Endothelial cell of umbilical vein (primary cell): ENCODE results near the gene TRPM5. TPM values are rescaled to one million over a fixed set of nuclear protein-coding genes. Genes with fewer than 3 reads are reported as not detected.

Source experiments
- BruUV-seq: library from RNA; stranded (reverse); fragments of 400-500 nt; replicated peaks from 2 replicates; lab custom pipeline; 2021; lab: Mats Ljungman, UMichigan
- CTCF ChIA-PET: fragments of 300-600, 350-600 bp; sonication (Branson Sonifier 250); formaldehyde crosslinking; loops from one replicate; lab custom pipeline; 2021; ENCODE audit warnings: antibody characterized with exemption, inconsistent platforms; lab: Charles Lee
- POLR2A ChIA-PET: fragments of 300-600, 350-600 bp; sonication (Branson Sonifier 250); formaldehyde crosslinking; loops from one replicate; lab custom pipeline; 2021; ENCODE audit warnings: antibody characterized with exemption, inconsistent platforms; lab: Charles Lee
- DNase-seq: peaks from one replicate; pipeline ENCODE4 v3.0.0-alpha.2; 2011; ENCODE audit warnings: low read depth, low spot score
- FAIRE-seq: peaks from 2 replicates; lab custom pipeline; 2011; peaks lifted over from hg19 to GRCh38; lab: Jason Lieb, UNC
- H2AFZ ChIP-seq: 2 replicates; pipeline ENCODE4 v1.6.0; 2012; ENCODE audit warnings: low read depth, low read length, control low read depth, inconsistent platforms
- H3K27ac ChIP-seq: 2 replicates; pipeline ENCODE4 v1.5.1; 2011; ENCODE audit warnings: low read depth, mild to moderate bottlenecking, control low read depth, low read length, moderate library complexity; ENCODE audit not compliant: insufficient read depth
- H3K27me3 ChIP-seq, 2 experiments: 2 replicates each; pipeline versions ENCODE4 v1.6.0 to v1.6.1; 2011; ENCODE audit warnings: low read length in 2 of 2, mixed read lengths in 1 of 2; ENCODE audit not compliant: control insufficient read depth in 2 of 2, insufficient read depth in 2 of 2
- H3K36me3 ChIP-seq, 2 experiments: 2 replicates in 1 of 2; 3 replicates in 1 of 2; pipeline ENCODE4 v1.5.1; 2011; ENCODE audit warnings: low read length in 2 of 2, mild to moderate bottlenecking in 1 of 2, moderate library complexity in 1 of 2; ENCODE audit not compliant: control insufficient read depth in 2 of 2, insufficient read depth in 2 of 2; ENCODE audit errors: extremely low read depth in 1 of 2
- H3K4me1 ChIP-seq: 3 replicates; pipeline ENCODE4 v1.5.1; 2011; ENCODE audit warnings: mild to moderate bottlenecking, low read length; ENCODE audit not compliant: control insufficient read depth, insufficient read depth; ENCODE audit errors: extremely low read depth
- H3K4me2 ChIP-seq: 2 replicates; pipeline ENCODE4 v1.6.1; 2011; ENCODE audit warnings: low read length, control low read depth, mixed read lengths; ENCODE audit not compliant: insufficient read depth
- H3K4me3 ChIP-seq, 3 experiments: fragments of 200-600 bp in 1 of 3; sonication (generic), shearing (Covaris generic) in 1 of 3; replicated peaks in 1 of 3; 2 replicates each; pipeline ENCODE4 v1.5.1; 2011 to 2016; ENCODE audit warnings: control low read depth in 3 of 3, low read length in 3 of 3, mild to moderate bottlenecking in 2 of 3, inconsistent platforms in 1 of 3, low read depth in 1 of 3, moderate library complexity in 1 of 3; ENCODE audit not compliant: insufficient read depth in 1 of 3
- H3K79me2 ChIP-seq: 2 replicates; pipeline ENCODE4 v1.6.0; 2012; ENCODE audit warnings: low read length, inconsistent platforms; ENCODE audit not compliant: control insufficient read depth, insufficient read depth
- H3K9ac ChIP-seq: replicated peaks from 2 replicates; pipeline ENCODE3; 2011; ENCODE audit warnings: low read length, control low read depth; ENCODE audit not compliant: insufficient read depth; ENCODE audit errors: extremely low read depth
- H3K9me1 ChIP-seq: replicated peaks from 3 replicates; pipeline ENCODE4 v1.6.0; 2011; ENCODE audit warnings: mild to moderate bottlenecking, low read length; ENCODE audit not compliant: control insufficient read depth, insufficient read depth; ENCODE audit errors: extremely low read depth
- H3K9me3 ChIP-seq: replicated peaks from 2 replicates; pipeline ENCODE4 v1.5.1; 2012; ENCODE audit warnings: low read length, inconsistent platforms; ENCODE audit not compliant: control insufficient read depth, insufficient read depth
- H4K20me1 ChIP-seq: replicated peaks from 2 replicates; pipeline ENCODE3; 2011; ENCODE audit warnings: mild to moderate bottlenecking, low read length; ENCODE audit not compliant: control insufficient read depth, insufficient read depth; ENCODE audit errors: extremely low read depth
- EZH2 ChIP-seq: IDR thresholded peaks from 2 replicates; pipeline ENCODE4 v1.6.1; 2012; ENCODE audit warnings: borderline replicate concordance, low read depth, mild to moderate bottlenecking, moderate library complexity, low read length, inconsistent platforms; ENCODE audit not compliant: severe bottlenecking
- FOS ChIP-seq: IDR thresholded peaks from 2 replicates; pipeline ENCODE4 v1.6.1; 2011; ENCODE audit warnings: mild to moderate bottlenecking, low read length, moderate library complexity, borderline replicate concordance; ENCODE audit not compliant: insufficient read depth
- GATA2 ChIP-seq: IDR thresholded peaks from 2 replicates; pipeline ENCODE4 v1.7.0; 2011; ENCODE audit warnings: low read depth, mild to moderate bottlenecking, moderate library complexity, mixed read lengths, low read length; ENCODE audit not compliant: insufficient read length, insufficient read depth
- JUN ChIP-seq: IDR thresholded peaks from 2 replicates; pipeline ENCODE4 v1.6.1; 2011; ENCODE audit warnings: borderline replicate concordance, low read depth; ENCODE audit not compliant: insufficient read length, insufficient read depth
- MYC ChIP-seq: IDR thresholded peaks from one replicate; pipeline ENCODE4 v1.6.1; 2011; ENCODE audit warnings: mild to moderate bottlenecking, low read depth, low read length
- POLR2A ChIP-seq: IDR thresholded peaks from 2 replicates; pipeline ENCODE4 v1.6.1; 2012; ENCODE audit warnings: low read depth, mild to moderate bottlenecking, control low read depth, low read length
- POLR2AphosphoS5 ChIP-seq: IDR thresholded peaks from 2 replicates; pipeline ENCODE4 v1.6.1; 2012; ENCODE audit warnings: low read depth, mild to moderate bottlenecking, control low read depth, low read length, moderate library complexity; ENCODE audit not compliant: insufficient read depth
- dilution Hi-C: fragments of 300-500 bp; cut with MboI; formaldehyde crosslinking; loops from one replicate; pipeline ENCODE4 v1.15.0; 2019; ENCODE audit warnings: low sequenced_read_pairs; ENCODE audit not compliant: extremely low pct_ligation_motif_present
- intact Hi-C: fragments of 100-400 bp; cut with micrococcal nuclease; formaldehyde crosslinking; loops from one replicate; pipeline ENCODE4 v1.10.0; 2022
- polyA plus RNA-seq, 4 experiments: library from polyadenylated mRNA; depleted of rRNA in 3 of 4; stranded (reverse) in 3 of 4; unstranded in 1 of 4; fragments of >200 nt; gene quantifications; 2 replicates each; pipeline versions ENCODE4 v1.2.1 to v1.2.3, GENCODE V29; 2011 to 2012; ENCODE audit warnings: missing spikeins in 1 of 4
- total RNA-seq: library from RNA; stranded (reverse); gene quantifications from 2 replicates; pipeline ENCODE4 v1.2.3, GENCODE V29; 2021
- TF ChIP-seq, protein P1 (sequence below), 2 donors: IDR thresholded peaks; 1 replicate in 1 of 2; 2 replicates in 1 of 2; pipeline ENCODE4 v1.5.1; 2011; ENCODE audit warnings: low read length in 2 of 2, mild to moderate bottlenecking in 2 of 2, moderate library complexity in 2 of 2, control low read depth in 1 of 2, inconsistent platforms in 1 of 2, low read depth in 1 of 2; ENCODE audit not compliant: insufficient read depth in 1 of 2; ENCODE audit errors: extremely low read depth in 1 of 2
- TF ChIP-seq, protein P2 (sequence below): IDR thresholded peaks from 2 replicates; pipeline ENCODE4 v1.6.1; 2011; ENCODE audit not compliant: insufficient read depth, insufficient read length

TRPM5 gene
- total and polyA plus RNA-seq, 2 donors (not counting 3 experiments of a cell fraction or from before 2014, with no cell fraction given): not detected

- Histone ChIP-seq H3K4me3 (no peak overlapping the region), H3K27me3 (no peaks in the 10 kb centered on the region), H3K4me2 (no peak overlapping the region), H3K36me3 (no peaks in the 10 kb centered on the region), H3K79me2 (no peaks in the 10 kb centered on the region), H3K4me1 (no peaks in the 10 kb centered on the region), H4K20me1 (no peaks in the 10 kb centered on the region), H2AFZ (no peak overlapping the region), H3K9ac (no peak overlapping the region), H3K9me1 (no peaks in the 10 kb centered on the region), H3K27ac (no peak overlapping the region), H3K9me3 (no peaks in the 10 kb centered on the region)
- no peak for FAIRE-seq
- CTCF ChIA-PET: interaction anchor here (8.0 to 10.1 kb wide), 2 partner anchors 108 to 118 kb away, joined by 190 to 829 read pairs; partner anchors contain the start of genes C11orf21 and TSPAN32
- no TSS peak for BruUV-seq
- intact Hi-C loops (no loop called here), dilution Hi-C loops (no loop called here)
- TF ChIP-seq FOS (no peak), POLR2AphosphoS5 (no peak), MYC (no peak), EZH2 (no peak), JUN (no peak), POLR2A (no peak), GATA2 (no peak)
- TF ChIP-seq, protein P1, sequence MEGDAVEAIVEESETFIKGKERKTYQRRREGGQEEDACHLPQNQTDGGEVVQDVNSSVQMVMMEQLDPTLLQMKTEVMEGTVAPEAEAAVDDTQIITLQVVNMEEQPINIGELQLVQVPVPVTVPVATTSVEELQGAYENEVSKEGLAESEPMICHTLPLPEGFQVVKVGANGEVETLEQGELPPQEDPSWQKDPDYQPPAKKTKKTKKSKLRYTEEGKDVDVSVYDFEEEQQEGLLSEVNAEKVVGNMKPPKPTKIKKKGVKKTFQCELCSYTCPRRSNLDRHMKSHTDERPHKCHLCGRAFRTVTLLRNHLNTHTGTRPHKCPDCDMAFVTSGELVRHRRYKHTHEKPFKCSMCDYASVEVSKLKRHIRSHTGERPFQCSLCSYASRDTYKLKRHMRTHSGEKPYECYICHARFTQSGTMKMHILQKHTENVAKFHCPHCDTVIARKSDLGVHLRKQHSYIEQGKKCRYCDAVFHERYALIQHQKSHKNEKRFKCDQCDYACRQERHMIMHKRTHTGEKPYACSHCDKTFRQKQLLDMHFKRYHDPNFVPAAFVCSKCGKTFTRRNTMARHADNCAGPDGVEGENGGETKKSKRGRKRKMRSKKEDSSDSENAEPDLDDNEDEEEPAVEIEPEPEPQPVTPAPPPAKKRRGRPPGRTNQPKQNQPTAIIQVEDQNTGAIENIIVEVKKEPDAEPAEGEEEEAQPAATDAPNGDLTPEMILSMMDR (IDR thresholded peaks at IDR 0.05; ENCODE audit: extremely low read depth in 1 of 2, insufficient read depth in 1 of 2, low read depth in 1 of 2, low read length in 2 of 2): no peak
- TF ChIP-seq, protein P2, sequence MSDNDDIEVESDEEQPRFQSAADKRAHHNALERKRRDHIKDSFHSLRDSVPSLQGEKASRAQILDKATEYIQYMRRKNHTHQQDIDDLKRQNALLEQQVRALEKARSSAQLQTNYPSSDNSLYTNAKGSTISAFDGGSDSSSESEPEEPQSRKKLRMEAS: no peak
- no peak for DNase-seq
- POLR2A ChIA-PET: no interaction called here
Measured at GRCh38 chr11:2422461-2423156, 21.7 kb downstream of the TRPM5 start.
